Measurements from ENCODE around the gene MSMP.

Gene MSMP, protein sequence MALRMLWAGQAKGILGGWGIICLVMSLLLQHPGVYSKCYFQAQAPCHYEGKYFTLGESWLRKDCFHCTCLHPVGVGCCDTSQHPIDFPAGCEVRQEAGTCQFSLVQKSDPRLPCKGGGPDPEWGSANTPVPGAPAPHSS

DNA sequence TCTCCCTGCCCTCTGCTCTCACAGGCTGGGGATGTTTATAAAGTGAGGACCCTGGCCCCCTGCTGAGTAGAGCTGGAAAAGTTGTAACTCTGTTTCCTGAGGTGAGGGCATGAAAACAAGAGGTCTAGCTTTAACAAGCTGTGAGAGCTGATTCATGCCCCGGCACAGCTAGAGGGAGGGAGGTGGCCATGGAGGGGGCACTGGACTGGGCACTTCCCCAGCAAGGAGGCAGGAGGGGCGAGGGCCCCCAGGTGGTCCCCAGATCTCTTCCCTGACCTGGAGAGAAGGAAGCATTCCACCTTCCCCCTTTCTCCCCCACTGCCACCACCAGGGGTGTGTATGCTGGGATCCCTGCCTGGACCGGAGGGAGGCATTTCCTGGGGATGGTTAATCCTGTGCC, at the start of gene MSMP:
Gene MSMP (minus strand): TSS at position 13 of the 400 bp plus-strand sequence. CDS start 147 bp downstream, outside the sequence.
- DNase-seq, result no peak

DNA sequence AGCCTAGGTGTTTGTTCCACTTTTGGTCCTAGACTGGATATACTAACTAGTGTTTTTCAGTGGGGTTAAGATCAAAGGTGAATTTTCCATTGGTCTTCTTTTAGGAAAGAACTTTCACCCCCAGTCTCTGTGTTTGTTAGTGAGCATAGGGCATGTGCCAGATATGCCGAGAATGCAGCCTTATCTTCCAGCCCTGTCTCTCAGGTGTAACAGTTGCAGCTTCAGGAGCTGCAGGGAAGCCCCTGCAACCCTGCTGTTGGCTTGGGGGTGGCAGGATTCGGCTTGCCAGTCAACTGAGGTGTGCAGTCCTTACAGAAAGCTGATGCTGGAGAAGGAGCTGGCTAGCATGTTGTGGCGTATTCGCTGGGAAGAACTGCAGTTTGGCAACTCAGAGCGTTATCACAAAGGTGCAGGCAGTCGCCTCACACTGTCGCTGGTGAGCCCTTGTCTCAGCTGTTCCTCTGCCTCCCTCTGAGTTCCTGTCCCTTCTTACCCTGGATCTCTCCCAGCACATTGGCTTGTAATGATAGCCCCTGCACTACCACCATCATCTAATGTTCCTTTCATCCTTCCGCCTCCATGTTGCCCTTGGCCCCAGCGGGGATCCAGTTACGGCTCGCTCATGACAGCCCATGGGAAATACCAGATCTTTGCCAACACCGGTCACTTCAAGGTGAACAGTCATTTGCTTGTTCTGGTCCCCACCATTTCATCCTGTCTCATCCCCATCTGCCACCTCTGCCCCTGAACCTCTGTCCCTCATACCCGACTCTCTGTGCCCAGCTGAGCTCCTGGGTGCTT, 47.5 kb upstream of the MSMP start:
- DNase-seq, result no peak

DNA sequence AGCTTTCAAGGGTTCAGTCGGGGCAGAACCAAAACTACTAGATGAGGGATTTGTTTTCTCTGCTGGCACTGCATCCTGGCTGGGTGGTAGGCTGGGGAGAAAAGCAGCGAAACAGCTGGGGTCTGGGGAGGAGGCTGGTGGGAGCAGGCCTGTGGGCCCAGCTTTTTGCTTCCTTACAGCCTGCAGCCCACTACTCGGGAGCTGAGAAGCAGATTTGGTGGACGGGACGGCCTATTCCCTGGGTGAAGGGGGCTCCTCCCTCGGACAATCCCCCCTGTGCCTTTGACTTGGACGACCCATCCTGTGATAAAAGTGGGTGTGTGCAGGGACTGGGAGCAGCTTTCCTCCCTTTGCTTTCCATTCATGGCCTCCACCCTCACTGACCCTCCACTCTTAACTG, 46.5 kb upstream of the MSMP start:
- DNase-seq, result no peak

DNA sequence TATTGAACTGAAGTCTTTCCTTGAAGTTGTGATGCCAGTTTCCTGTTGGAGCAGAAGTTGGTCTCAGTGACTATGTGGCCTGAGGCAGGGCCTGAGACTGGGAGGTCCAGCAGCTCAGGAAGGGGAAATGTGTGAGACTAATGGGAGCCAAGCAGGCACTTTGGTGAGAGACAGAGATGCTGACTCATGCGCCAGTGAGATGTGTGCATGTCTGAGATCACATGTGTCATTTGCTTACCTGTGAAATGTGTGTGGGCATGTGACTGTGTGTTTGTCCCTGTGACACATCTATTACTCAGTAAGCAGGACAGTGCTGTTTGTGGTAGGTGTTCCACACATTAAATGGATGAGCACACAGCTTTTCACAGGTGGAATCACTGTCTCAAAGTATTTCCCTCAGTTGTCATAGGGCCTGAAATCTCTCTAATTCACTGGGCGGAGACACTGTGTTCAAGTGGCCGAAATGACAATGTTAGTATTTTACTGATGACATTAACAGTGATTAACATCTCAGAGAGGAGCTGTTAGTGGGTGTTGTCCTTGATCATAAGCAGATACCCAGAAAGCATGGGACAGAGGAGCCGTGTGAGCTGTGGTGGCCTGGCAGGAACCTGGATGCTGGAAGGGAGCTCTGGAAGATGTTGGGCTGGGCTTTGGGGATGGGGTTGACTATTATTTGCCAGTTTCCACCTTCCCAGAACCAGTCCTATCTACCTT, 44.7 kb upstream of the MSMP start:
- DNase-seq, result peak; percentile 63

DNA sequence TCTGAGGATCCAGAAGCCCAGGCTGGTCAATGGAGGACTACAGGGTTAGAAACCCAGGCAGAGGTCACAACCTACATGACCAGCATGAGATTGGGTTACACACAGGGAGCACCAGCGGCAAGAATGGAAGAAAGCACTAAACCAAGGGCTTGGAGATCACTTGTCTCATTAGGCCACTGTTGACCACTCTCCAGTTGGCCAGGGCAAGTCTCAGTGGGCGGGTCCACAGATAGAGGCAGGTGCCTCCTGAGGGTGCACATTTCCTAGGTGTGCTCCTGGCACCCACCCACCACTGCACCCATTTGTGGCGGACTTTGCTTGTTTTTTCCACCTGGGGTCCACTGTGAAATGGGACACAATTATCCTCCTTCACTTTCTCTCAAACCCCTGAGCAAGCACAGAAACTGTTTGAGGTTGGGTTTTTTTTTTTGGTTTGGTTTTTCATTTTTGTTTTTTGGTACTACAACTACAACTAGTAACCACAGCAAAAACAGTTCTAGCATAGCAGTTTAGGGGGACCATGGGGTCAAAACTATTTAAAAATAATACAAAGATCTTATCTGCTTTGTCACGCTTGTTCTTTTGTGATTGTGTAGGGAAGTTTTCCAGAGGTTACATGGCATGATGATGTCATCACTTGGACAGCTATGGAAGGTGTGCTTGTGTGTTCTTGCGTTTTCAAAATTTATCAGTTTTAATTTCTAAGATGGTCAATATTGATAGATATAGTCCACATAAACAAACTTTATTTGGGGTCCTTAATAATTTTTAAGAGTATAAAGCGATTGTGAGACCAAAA, 43.4 kb upstream of the MSMP start:
- DNase-seq, result no peak

DNA sequence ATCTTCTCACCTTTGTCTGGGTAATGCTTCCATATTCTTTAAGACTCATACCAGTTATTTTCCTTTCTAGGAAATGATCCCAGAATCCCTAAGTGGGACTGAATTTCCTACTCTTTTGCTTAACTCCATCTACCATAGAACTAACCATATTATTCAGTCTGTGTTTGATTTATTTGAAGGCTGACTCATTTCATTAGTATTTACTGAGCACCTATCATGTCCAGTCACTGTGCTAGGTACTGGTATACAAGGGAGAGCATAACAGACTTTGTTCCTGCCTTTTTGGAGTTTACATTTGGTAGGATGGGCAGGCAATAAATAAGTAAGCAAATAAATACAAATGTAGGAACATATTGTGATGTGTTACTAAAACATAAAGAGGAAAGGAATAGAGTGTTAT, 41.6 kb upstream of the MSMP start:
- no peak for DNase-seq

DNA sequence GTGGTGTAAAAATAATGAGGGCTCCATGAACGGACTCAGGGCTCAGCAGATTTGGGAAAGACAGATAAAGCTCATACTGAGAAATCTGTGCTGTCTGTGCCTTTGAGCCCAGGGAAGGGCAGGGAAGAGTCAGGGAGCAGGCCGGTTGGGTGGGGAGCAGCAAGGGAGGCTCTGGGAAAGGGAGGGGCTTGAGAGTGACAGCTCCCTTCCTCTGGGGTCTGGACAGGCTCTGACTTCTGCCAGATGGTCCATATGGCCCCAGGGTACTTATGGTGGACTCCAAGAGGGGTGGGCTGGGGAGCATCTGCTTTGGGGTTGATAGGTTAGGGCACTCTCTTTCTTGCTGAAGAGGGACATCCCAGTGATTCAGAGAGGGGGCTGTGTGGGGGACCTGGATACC, 39.4 kb upstream of the MSMP start:
- no peak for DNase-seq

DNA sequence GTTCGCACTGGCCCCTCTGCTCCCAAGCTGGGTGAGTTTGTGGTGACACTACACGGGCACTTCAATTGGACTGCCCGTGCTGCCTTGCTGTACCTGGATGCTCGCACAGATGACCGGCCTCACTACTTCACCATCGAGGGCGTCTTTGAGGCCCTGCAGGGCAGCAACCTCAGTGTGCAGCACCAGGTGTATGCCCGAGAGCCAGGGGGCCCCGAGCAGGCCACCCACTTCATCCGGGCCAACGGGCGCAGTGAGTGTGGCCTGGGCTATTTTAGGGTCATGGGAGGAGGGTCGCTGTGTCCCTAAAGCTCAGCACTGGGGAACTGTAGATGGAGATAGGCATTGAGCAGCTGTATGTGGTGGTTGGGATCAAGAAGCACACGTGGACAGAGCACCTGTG, 38.8 kb upstream of the MSMP start:
- no peak for DNase-seq

DNA sequence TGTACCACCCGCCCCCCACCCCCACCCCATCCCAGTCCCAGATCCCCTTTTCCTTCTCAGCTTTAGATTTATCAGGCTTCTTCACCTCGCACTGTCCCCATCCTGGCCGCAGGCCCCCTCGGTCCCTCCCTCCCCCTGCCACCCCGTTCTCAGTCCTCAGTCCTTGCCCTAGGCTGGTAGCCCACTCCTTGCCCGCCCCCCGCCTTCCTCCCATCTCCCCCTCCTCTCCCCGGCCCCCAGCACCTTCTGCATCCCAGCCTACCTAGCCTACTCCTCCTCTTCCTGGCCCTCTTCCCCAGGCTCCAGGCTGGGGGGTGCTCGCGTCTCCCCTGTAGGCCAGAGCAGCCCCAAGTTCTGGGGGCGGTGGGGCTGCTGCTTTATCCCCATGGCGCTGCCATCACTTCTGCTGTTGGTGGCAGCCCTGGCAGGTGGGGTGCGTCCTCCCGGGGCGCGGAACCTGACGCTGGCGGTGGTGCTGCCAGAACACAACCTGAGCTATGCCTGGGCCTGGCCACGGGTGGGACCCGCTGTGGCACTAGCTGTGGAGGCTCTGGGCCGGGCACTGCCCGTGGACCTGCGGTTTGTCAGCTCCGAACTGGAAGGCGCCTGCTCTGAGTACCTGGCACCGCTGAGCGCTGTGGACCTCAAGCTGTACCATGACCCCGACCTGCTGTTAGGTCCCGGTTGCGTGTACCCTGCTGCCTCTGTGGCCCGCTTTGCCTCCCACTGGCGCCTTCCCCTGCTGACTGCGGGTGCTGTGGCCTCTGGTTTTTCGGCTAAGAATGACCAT, 38.1 kb upstream of the MSMP start:
- no peak for DNase-seq

DNA sequence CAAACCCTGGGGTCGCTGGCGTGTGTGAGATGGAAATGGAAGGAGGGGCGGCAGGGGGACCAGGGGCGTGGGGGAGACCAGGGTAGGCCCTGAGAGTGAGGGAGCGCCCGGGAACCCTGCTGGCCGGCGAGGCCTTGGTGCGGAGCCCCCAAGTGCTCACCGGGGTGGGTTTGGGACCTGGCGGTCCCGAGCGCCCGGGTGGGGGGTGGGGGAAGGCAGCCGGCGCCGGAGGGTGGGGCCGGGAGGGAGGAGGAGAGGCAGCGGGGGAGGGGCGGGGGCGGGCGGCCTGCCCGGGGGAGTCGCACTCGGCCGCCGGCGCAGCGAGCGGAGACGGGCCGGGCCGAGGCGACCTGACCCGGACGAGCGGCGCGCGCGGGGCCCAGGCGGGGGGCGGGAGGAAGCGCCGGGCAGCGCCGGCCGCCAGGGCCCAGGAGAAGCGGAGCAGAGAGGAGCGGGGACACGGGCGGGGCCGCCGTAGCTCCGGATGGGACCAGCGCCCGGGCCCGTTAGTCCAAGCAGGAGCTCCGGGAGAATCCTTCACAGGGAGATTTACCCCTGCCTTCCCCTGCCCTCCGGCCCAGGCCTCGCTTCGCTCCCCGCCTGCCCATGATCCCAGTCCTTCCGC, 37.3 kb upstream of the MSMP start, which contains the start of gene NPR2:
Gene NPR2 (plus strand): TSS at position 295 of the 625 bp plus-strand sequence. CDS start 818 bp downstream, outside the sequence.
- DNase-seq, result no peak

DNA sequence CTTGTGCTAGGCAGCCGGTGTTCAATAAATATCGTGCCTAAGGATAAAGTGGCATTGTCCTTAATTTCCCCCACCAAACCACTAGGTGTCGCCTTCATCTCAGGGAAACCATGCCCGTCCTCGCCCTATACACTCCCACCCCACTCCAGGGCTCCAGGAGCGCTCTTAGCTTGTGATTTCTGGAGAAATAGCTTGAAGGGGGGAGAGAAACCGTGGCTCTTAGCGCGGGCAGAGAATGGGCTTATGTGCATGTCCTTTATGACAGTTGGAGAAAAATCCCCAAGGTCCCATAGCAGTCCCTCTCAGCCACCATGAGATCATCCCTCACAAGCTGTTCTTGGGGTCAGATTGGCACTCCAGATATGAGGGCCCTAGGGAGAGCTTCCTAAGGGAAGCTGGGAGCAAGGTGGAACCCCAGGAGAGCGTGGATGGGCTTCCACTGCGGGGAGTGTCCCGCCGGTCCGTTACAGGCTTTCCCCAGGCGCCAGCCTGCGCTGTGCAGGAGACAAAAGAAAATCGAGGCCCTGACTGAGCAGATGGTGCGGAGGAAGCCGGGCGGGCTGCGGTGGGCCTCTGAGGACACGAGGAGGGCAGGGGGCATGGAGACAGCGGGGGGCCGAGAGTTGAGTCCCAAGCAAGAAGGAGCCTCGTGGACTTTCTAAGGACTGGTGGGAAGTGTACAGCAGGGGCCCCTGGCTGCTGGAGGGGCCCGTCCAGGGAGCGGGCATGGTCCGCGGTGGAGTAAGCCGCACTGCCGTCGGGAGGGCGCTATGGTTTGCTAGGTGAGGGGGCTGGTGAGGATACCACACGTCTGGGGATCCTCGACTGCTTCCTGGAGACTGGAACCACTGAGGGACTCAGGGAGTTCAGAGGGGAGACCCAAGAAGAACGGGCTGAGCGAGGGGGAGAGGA, 36.6 kb upstream of the MSMP start:
- DNase-seq, result peak; percentile 69

DNA sequence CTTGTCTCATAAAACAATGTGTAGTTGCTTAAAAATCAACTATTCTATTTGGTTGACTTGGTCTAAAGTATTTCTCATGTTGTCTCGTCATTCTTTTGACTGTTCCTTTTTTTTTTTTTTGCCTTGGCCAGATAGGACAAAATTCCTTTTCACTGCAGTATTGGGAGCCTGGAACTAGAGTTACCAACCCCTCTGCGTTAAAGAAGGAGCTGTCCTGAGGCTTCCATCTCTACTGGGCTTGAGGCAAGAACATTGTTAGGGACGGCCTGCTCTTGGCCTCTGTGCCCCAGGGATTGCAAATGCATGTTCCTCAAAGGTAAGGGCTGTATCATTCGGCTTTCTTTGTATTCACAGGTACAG, 35.9 kb upstream of the MSMP start:
- no peak for DNase-seq

DNA sequence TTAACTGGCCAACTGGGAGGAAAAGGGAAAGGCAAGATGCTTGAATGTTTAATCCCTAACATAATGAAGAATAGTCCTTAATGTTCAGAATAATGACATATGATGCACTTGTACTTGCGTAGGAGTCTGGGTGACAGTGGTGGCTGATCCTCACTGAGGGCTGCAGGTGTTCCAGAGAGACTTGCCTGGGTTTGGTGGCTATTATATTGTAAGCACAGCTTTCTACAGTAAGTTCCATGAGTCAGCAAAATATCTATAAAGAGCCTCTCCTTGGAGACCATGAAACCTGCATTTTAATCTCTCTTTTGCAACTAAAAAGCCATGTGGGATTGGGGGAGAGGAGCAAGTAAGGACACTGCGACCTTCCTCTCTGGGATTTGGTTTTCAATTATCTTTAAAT, 35.5 kb upstream of the MSMP start:
- DNase-seq, result no peak

DNA sequence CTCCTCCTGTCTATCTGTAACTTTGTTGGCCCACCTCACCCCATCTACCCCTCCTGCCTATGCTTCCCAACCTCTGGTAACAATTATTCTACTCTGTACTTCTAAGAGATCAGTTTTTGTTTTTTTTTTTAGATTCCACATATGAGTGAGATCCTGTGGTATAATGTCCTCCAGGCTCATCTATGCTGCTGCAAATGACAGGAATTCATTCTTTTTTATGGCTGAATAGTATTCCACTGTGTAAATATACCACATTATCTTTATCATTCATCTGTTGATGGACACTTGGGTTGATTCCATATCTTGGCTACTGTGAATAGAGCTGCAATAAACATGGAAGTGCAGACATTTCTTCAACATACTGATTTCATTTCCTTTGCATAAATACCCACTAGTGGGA, 29.3 kb upstream of the MSMP start:
- no peak for DNase-seq

DNA sequence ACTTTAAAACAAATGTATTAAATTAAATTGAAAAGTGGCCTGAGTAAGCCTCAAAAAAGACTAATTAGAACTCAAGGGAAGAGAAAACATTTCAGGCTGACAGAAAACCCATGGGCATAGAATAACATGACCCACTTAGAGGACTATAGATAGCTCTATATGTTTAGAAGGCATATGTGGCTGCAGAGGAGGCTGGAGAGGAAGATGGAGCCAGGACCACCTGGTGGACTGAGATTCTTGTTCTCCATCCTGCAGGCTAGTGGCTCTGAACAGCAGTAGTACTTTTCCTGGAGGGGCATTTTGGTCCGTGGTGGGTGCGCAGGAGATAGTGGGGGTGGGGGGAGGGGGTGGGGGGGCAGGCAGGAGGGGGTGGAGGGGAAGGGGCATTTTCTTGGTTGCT, 27.0 kb upstream of the MSMP start:
- no peak for DNase-seq

DNA sequence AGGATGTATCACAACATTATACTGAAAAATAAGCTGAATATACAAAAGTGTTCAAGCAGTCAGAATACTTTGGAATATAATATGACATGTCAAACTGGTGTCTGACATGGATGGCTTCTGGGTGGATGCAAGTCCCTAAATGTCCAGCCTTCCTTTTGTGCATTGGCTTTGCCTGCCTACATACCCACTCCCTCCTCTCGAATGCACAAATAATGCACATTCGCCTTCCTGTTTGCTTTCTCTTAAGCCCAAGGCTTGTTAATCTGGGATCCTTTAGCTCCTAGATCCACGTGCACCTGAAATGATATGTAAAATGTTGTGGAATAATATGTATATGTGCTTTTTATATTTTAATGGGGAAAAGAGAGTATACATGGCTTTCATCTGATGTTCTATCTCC, 24.4 kb upstream of the MSMP start:
- no peak for DNase-seq

DNA sequence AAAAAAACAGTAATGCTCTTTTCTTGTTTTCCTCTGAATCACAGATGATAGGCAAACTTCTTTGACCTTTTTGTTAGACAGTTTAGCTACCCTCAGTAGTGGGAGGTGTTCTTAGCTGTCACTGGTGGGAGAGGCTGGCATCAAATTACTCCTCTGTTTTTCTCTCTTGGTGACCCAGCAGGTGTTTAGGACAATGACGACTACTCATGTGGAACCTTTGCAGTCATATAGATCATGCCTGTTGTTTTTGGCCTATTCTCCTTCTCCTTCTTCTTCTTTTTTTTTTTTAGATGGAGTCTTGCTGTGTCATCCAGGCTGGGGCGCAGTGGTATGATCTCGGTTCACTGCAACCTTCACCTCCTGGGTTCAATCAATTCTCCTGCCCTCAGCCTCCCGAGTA, 21.9 kb upstream of the MSMP start:
- no peak for DNase-seq

DNA sequence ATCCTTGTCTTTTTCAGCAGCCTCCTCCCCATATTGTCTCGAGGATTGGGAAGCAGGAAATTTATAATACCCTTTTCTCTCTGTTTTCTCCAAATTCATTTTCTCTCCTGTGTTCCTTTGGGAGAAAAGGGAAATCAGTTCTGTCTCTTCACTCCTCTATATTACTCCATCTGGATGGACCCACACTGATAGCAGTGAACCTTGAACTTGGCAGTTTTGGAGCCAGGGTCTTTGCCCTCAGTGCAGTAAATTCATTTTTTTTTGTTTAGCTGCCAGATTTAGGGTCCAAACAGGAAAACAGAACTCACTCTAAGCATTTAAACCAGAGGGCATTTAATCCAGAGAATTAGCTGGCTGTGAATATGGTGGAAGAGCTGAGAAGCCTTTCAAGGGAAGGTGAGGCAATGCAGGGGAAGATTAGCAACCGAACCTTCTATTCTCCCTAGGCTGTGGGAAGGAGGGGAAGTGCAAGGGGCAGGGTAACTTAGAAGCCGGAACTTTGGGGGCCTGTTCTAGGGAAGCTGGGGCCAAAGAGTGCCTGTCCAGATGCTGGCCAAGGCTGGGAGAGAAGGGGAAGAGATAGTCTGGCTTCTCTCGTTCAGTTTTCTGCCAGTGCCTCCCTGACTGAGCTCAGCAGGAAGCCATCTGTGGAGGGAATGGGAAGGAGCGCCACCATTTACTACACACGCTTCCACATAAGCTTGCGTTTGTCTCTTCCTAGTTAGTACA, 21.0 kb upstream of the MSMP start:
- no peak for DNase-seq

DNA sequence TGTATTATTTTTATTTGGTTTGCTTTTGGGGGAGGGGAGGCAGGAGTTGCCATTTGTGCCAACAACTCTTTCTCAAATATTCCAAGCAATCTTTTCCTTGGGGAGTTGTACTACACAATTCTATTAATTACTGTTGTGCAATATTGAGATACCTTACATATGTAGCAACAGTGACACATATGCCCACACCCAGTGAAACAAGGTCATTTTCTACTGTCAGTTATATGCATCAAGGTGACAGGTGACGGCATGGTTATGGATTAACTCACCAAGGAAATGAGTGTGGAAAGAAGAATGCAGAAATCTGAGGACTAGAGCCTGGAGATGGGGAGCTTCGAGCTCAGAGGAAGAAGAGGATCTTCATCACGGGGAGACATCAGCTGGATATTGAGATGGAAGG, 17.9 kb upstream of the MSMP start:
- DNase-seq, result no peak

DNA sequence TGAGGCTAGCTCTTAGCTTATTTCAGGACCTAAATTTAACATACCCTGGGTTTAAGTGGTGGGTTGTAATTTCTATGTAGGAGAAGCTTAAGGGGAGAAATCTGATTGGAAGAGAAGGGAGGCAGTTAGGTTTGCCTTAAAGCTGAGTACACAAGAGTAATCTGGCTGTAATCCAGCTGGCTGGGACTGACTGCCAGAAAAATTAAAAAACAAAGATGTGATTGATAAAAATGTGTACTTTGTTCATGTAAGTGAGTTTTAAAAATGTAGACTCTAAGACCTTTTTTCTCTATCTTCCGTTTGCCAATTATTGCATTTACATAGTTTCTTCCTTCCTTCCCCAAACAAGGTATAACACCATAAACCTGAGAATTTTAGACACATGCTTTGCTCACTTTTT, 17.5 kb upstream of the MSMP start:
- DNase-seq, result no peak
